ENCODE results near the gene HOMER3.

The HOMER3 gene

GRCh38 chr19:18879579-18880373 is 61.2 kb downstream of the HOMER3 start:
- DNase-seq (ENCODE audit: low read depth, low spot score) = no peak

All from activated CD4-positive, CD25-positive, alpha-beta regulatory T cell treated with anti-CD3 and anti-CD28 coated beads, Interleukin-2, amount 50 U/mL, for 16 hours (primary cell).